AG04450 (cell line): Measurements from ENCODE around the gene IKZF3. TPM values are rescaled to one million over a fixed set of nuclear protein-coding genes. Genes with fewer than 3 reads are reported as not detected.

Experiments
- CTCF ChIA-PET: fragments of 300-600, 350-600 bp; formaldehyde crosslinking; extraction: SDS; loops from one replicate; lab custom pipeline; 2022; ENCODE audit warnings: antibody characterized with exemption, inconsistent platforms; lab: Charles Lee
- POLR2A ChIA-PET: fragments of 350-600 bp; formaldehyde crosslinking; extraction: SDS; loops from one replicate; lab custom pipeline; 2021; ENCODE audit warnings: antibody characterized with exemption, inconsistent platforms; lab: Yijun Ruan, JAX
- DNase-seq: peaks from one replicate; pipeline ENCODE4 v3.0.0-alpha.2; 2011; ENCODE audit warnings: low read depth, low spot score
- H3K27ac ChIP-seq: one replicate; pipeline ENCODE4 v1.5.1; 2012; ENCODE audit warnings: low read depth, low read length, control low read depth
- H3K27me3 ChIP-seq: one replicate; pipeline ENCODE4 v1.6.0; 2012; ENCODE audit warnings: low read length; ENCODE audit not compliant: control insufficient read depth, insufficient read depth
- H3K4me3 ChIP-seq: 2 replicates; pipeline ENCODE4 v1.5.1; 2011; ENCODE audit warnings: mild to moderate bottlenecking, low read depth, low read length, control low read depth
- H3K9me3 ChIP-seq: 2 replicates; pipeline ENCODE4 v1.5.1; 2012; ENCODE audit warnings: low read length; ENCODE audit not compliant: control insufficient read depth, insufficient read depth
- CTCF ChIP-seq: IDR thresholded peaks from 2 replicates; pipeline ENCODE4 v1.5.1; 2011; ENCODE audit warnings: low read depth, low read length, control low read depth, inconsistent platforms
- polyA plus RNA-seq: library from polyadenylated mRNA; depleted of rRNA; stranded (reverse); fragments of >200 nt; gene quantifications from 2 replicates; pipeline ENCODE4 v1.2.3, GENCODE V29; 2011

Gene IKZF3
- polyA plus RNA-seq, 1 experiment, result not detected

GRCh38 chr17:39845052-39845846, 18.9 kb downstream of the IKZF3 start:
- no peaks in the 10 kb centered on the region for H3K9me3 ChIP-seq
- TF ChIP-seq CTCF, result no peak
- no peak for DNase-seq
- ChIA-PET CTCF (no interaction called here), POLR2A (no interaction called here)
- H3K4me3 ChIP-seq, result no peak overlapping the region
- H3K27ac ChIP-seq, result no peak overlapping the region
- peaks cover 14% of the 10 kb centered on the region for H3K27me3 ChIP-seq

- POLR2A ChIA-PET, result no interaction called here
- DNase-seq, result no peak
- Histone ChIP-seq H3K4me3 (no peak overlapping the region), H3K9me3 (peaks cover under 1% of the 10 kb centered on the region; the same call in 1 of the 2 replicates), H3K27ac (no peak overlapping the region), H3K27me3 (peaks cover 18% of the 10 kb centered on the region)
- TF ChIP-seq CTCF, result no peak
- CTCF ChIA-PET, result interaction anchor here (0.6 kb wide), 1 partner anchor 32 kb away, joined by 7 read pairs; no protein-coding TSS in a partner anchor
Observed at GRCh38 chr17:39841134-39841683, 22.9 kb downstream of the IKZF3 start.

- ChIA-PET CTCF (no interaction called here), POLR2A (no interaction called here)
- TF ChIP-seq CTCF, result no peak
- H3K9me3 ChIP-seq, result peaks cover 10% of the 10 kb centered on the region
- H3K27ac ChIP-seq, result no peak overlapping the region
- no peak overlapping the region for H3K4me3 ChIP-seq
- DNase-seq, result no peak
- peaks cover 21% of the 10 kb centered on the region for H3K27me3 ChIP-seq
Observed at GRCh38 chr17:39838784-39839183, 25.3 kb downstream of the IKZF3 start.

- ChIA-PET CTCF (no interaction called here), POLR2A (no interaction called here)
- Histone ChIP-seq H3K4me3 (no peak overlapping the region), H3K27ac (no peak overlapping the region), H3K27me3 (peaks cover 18% of the 10 kb centered on the region), H3K9me3 (peaks cover 10% of the 10 kb centered on the region)
- TF ChIP-seq CTCF, result no peak
- DNase-seq, result no peak
Observed at GRCh38 chr17:39838057-39838456, 26.1 kb downstream of the IKZF3 start.

GRCh38 chr17:39836117-39836516, 28.0 kb downstream of the IKZF3 start:
- POLR2A ChIA-PET, result interaction anchor here (0.5 to 0.7 kb wide), 2 partner anchors 90 to 275 kb away, joined by 3 read pairs; no protein-coding TSS in a partner anchor
- Histone ChIP-seq H3K27me3 (peaks cover 7% of the 10 kb centered on the region), H3K4me3 (no peak overlapping the region), H3K9me3 (peaks cover 10% of the 10 kb centered on the region), H3K27ac (no peak overlapping the region)
- CTCF ChIA-PET, result no interaction called here
- no peak for TF ChIP-seq CTCF
- no peak for DNase-seq
